Neural cell (in vitro differentiated cells): ENCODE data around the gene RASSF4. TPM values are rescaled to one million over a fixed set of nuclear protein-coding genes. Genes with fewer than 3 reads are reported as not detected.

Experiments used
- H2AFZ ChIP-seq: fragments of 200-600, 300-800 bp; sonication (generic), shearing (Covaris generic); 2 replicates; pipeline ENCODE4 v1.6.0; 2014; ENCODE audit warnings: low read depth, mild to moderate bottlenecking, antibody characterized with exemption, low read length, moderate library complexity
- H3F3A ChIP-seq: fragments of 200-600 bp; shearing (Covaris generic); 2 replicates; pipeline ENCODE4 v1.6.1; 2016; ENCODE audit warnings: mild to moderate bottlenecking, moderate library complexity, mixed read lengths, antibody characterized with exemption, low read length; ENCODE audit not compliant: insufficient read depth, poor library complexity, severe bottlenecking
- H3K27ac ChIP-seq: fragments of 200-600, 300-800 bp; sonication (generic), shearing (Covaris generic); 2 replicates; pipeline ENCODE4 v1.5.1; 2014; ENCODE audit warnings: mild to moderate bottlenecking, low read length, moderate library complexity
- H3K27me3 ChIP-seq: fragments of 300-800, 200-600 bp; sonication (generic), shearing (Covaris generic); 2 replicates; pipeline ENCODE4 v1.6.0; 2014; ENCODE audit warnings: mild to moderate bottlenecking, low read depth, low read length, moderate library complexity; ENCODE audit not compliant: insufficient read depth
- H3K36me3 ChIP-seq: fragments of 300-800, 200-600 bp; sonication (generic), shearing (Covaris generic); 2 replicates; pipeline ENCODE4 v1.5.1; 2014; ENCODE audit warnings: mild to moderate bottlenecking, antibody characterized with exemption, low read length, moderate library complexity; ENCODE audit not compliant: insufficient read depth
- H3K4me2 ChIP-seq: fragments of 300-800, 200-600 bp; sonication (generic), shearing (Covaris generic); 2 replicates; pipeline ENCODE4 v1.6.0; 2014; ENCODE audit warnings: mild to moderate bottlenecking, low read length
- H3K4me3 ChIP-seq: fragments of 300-800, 200-600 bp; sonication (generic), shearing (Covaris generic); 2 replicates; pipeline ENCODE4 v1.5.1; 2014; ENCODE audit warnings: mild to moderate bottlenecking, low read length, moderate library complexity
- H3K79me2 ChIP-seq: fragments of 200-600 bp; shearing (Covaris generic); replicated peaks from 2 replicates; pipeline ENCODE4 v1.6.0; 2014; ENCODE audit warnings: mild to moderate bottlenecking, low read length, moderate library complexity; ENCODE audit not compliant: insufficient read depth
- H3K9ac ChIP-seq: fragments of 300-800, 200-600 bp; sonication (generic), shearing (Covaris generic); 2 replicates; pipeline ENCODE4 v1.6.1; 2016; ENCODE audit warnings: mild to moderate bottlenecking, low read length, mixed read lengths
- H3K9me2 ChIP-seq: fragments of 200-600 bp; shearing (Covaris generic); 2 replicates; pipeline ENCODE4 v1.6.1; 2016; ENCODE audit warnings: mild to moderate bottlenecking, low read length, mixed read lengths; ENCODE audit not compliant: insufficient read depth
- H3K9me3 ChIP-seq: fragments of 200-600, 300-800 bp; sonication (generic), shearing (Covaris generic); 2 replicates; pipeline ENCODE4 v1.6.1; 2016; ENCODE audit warnings: mild to moderate bottlenecking, mixed run types, low read length, moderate library complexity, mixed read lengths
- H4K20me1 ChIP-seq: fragments of 200-600 bp; shearing (Covaris generic); 2 replicates; pipeline ENCODE4 v1.6.1; 2016; ENCODE audit warnings: mild to moderate bottlenecking, mixed run types; ENCODE audit not compliant: insufficient read depth
- CTCF ChIP-seq: fragments of 450-650 bp; IDR thresholded peaks from 2 replicates; pipeline ENCODE4 v1.5.1; 2014; ENCODE audit warnings: antibody characterized with exemption, mild to moderate bottlenecking, moderate library complexity; ENCODE audit not compliant: poor library complexity, severe bottlenecking
- EP300 ChIP-seq: fragments of 450-650 bp; conservative IDR thresholded peaks from 2 replicates; pipeline ENCODE4 v1.6.1; 2014; ENCODE audit warnings: antibody characterized with exemption, mild to moderate bottlenecking, moderate library complexity; ENCODE audit not compliant: poor library complexity, severe bottlenecking
- EZH2 ChIP-seq: fragments of 200-600, 300-800 bp; shearing (Covaris generic), sonication (generic); IDR thresholded peaks from 2 replicates; pipeline ENCODE4 v1.6.1; 2014; ENCODE audit warnings: antibody characterized with exemption, low read length, borderline replicate concordance, mild to moderate bottlenecking; ENCODE audit not compliant: insufficient read depth, poor library complexity, severe bottlenecking
- MXI1 ChIP-seq: fragments of 450-650 bp; conservative IDR thresholded peaks from 2 replicates; pipeline ENCODE4 v1.6.1; 2014; ENCODE audit warnings: antibody characterized with exemption, mild to moderate bottlenecking; ENCODE audit not compliant: poor library complexity, severe bottlenecking
- POLR2AphosphoS5 ChIP-seq: IDR thresholded peaks from 2 replicates; pipeline ENCODE4 v1.6.1; 2012
- RAD21 ChIP-seq: fragments of 450-650 bp; conservative IDR thresholded peaks from 2 replicates; pipeline ENCODE4 v1.6.1; 2014; ENCODE audit warnings: antibody characterized with exemption, mild to moderate bottlenecking, moderate library complexity
- REST ChIP-seq: IDR thresholded peaks from 2 replicates; pipeline ENCODE4 v1.6.1; 2012; ENCODE audit warnings: borderline replicate concordance
- SMC3 ChIP-seq: fragments of 450-650 bp; conservative IDR thresholded peaks from 2 replicates; pipeline ENCODE4 v1.6.1; 2014; ENCODE audit warnings: antibody characterized with exemption, mild to moderate bottlenecking, moderate library complexity; ENCODE audit not compliant: poor library complexity
- TAF1 ChIP-seq: IDR thresholded peaks from 2 replicates; pipeline ENCODE4 v1.6.1; 2012; ENCODE audit warnings: low read depth
- polyA plus RNA-seq: library from polyadenylated mRNA; depleted of rRNA; stranded (reverse); fragments of >200 nt; gene quantifications from 2 replicates; pipeline ENCODE4 v1.2.3, GENCODE V29; 2014

The RASSF4 gene
- polyA plus RNA-seq, 1 donor from 2014 or later = 10.2 TPM

GRCh38 chr10:44917848-44918247 lies 41.8 kb upstream of the RASSF4 start:
- H4K20me1 ChIP-seq = no peaks in the 10 kb centered on the region
- H3K36me3 ChIP-seq = no peaks in the 10 kb centered on the region
- TF ChIP-seq EP300 (no peak), RAD21 (no peak), MXI1 (no peak), CTCF (no peak), EZH2 (no peak), REST (no peak), SMC3 (no peak), POLR2AphosphoS5 (no peak), TAF1 (no peak)
- no peaks in the 10 kb centered on the region for H3K9me3 ChIP-seq
- H3F3A ChIP-seq = no peaks in the 10 kb centered on the region
- no peak overlapping the region for H2AFZ ChIP-seq
- no peak overlapping the region for H3K4me3 ChIP-seq
- no peak overlapping the region for H3K9ac ChIP-seq
- no peak overlapping the region for H3K4me2 ChIP-seq
- no peaks in the 10 kb centered on the region for H3K9me2 ChIP-seq
- no peak overlapping the region for H3K27ac ChIP-seq
- no peaks in the 10 kb centered on the region for H3K27me3 ChIP-seq
- H3K79me2 ChIP-seq = no peaks in the 10 kb centered on the region

- Histone ChIP-seq H3F3A (no peaks in the 10 kb centered on the region), H3K9me3 (no peaks in the 10 kb centered on the region), H3K36me3 (no peaks in the 10 kb centered on the region), H3K79me2 (no peaks in the 10 kb centered on the region), H3K4me3 (no peak overlapping the region), H3K27ac (no peak overlapping the region), H3K4me2 (no peak overlapping the region), H3K9ac (no peak overlapping the region), H2AFZ (no peak overlapping the region), H3K9me2 (no peaks in the 10 kb centered on the region), H4K20me1 (no peaks in the 10 kb centered on the region), H3K27me3 (no peaks in the 10 kb centered on the region)
- TF ChIP-seq TAF1 (no peak), POLR2AphosphoS5 (no peak), EZH2 (no peak), CTCF (no peak), SMC3 (no peak), REST (no peak), MXI1 (no peak), EP300 (no peak), RAD21 (no peak)
Measured at GRCh38 chr10:44920252-44920651, 39.4 kb upstream of the RASSF4 start.
